ENCODE measurements around the gene UGT1A8.

DNA sequence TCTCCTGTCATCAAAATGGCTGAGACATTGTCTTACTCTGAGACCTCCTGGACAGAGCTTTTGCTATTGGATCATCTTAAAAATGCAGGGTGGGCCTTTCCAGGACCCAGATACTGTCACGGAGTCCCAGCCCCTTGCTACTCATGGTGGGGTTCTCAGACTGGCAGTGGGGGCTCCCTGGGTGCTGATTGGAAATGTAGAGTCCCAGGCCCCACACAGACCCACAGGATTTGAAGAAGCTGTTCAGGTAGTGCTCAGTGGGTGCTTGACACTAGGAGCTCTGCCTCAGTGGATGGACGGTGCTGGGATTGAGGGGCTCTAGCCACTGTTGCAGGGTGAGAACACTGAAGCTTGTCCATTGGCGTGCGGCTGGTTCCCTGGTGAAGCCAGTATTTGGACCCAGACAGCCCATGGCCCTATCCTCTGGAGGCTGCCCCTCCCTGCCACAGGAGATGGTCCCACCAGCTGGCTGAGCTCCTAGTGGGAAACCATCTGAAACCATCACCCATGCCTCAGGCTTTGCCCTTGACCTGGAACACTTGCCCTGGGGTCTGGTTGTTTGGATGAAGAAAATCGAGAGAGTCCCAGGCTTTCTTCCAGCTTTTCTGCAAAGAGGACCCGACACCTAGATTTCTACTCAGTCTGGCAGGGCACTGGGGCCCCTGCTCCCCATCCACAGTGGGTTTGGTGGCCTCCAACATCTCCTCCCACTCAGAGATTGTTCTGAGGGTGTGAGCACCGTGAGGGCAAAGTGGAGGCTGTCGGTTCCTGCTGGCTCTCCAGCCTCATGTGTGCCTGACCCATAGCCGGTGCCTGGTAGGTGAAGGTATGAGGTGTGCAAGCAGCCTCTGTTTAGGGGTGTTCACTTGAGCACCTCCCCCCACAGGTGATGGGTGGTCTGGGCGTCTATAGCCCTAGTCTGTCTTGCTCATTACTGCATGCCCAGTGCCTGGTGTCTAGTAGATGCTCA, 190.8 kb downstream of the UGT1A8 start:
- TF ChIP-seq, protein P1, sequence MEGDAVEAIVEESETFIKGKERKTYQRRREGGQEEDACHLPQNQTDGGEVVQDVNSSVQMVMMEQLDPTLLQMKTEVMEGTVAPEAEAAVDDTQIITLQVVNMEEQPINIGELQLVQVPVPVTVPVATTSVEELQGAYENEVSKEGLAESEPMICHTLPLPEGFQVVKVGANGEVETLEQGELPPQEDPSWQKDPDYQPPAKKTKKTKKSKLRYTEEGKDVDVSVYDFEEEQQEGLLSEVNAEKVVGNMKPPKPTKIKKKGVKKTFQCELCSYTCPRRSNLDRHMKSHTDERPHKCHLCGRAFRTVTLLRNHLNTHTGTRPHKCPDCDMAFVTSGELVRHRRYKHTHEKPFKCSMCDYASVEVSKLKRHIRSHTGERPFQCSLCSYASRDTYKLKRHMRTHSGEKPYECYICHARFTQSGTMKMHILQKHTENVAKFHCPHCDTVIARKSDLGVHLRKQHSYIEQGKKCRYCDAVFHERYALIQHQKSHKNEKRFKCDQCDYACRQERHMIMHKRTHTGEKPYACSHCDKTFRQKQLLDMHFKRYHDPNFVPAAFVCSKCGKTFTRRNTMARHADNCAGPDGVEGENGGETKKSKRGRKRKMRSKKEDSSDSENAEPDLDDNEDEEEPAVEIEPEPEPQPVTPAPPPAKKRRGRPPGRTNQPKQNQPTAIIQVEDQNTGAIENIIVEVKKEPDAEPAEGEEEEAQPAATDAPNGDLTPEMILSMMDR (IDR thresholded peaks at IDR 0.05): no peak
- no peak for TF ChIP-seq POLR2A (IDR thresholded peaks at IDR 0.05)

All from vagina (tissue), 2 donors.